ENCODE data around the gene TNPO3. TPM values are rescaled to one million over a fixed set of nuclear protein-coding genes. Genes with fewer than 3 reads are reported as not detected.
"Not testable (repeated sequence)": the region's sequence is repeated elsewhere in the genome, so short reads cannot be mapped to it uniquely, and the experiment has no call there.

The TNPO3 gene
- total RNA-seq, 4 donors from 2014 or later = 30.8 to 43.4 (median 34.4) TPM

GRCh38 chr7:128915271-128915819 is 139.6 kb downstream of the TNPO3 start:
- H3K4me3 ChIP-seq = peak overlapping the region; percentile 36
- no peak overlapping the region for H3K27ac ChIP-seq
- H3K27me3 ChIP-seq = peaks cover 47% of the 10 kb centered on the region
- H3K9me3 ChIP-seq = no peaks in the 10 kb centered on the region
- WGBS = 7% methylated on average over 28 of the region's 34 CpGs
- H3K36me3 ChIP-seq = no peaks in the 10 kb centered on the region
- peak in 1 of 2 donors; percentile 49 for DNase-seq (ENCODE audit: low spot score in 2 of 2)
- no peak for TF ChIP-seq EP300 (IDR thresholded peaks at IDR 0.05)
- H3K4me1 ChIP-seq = peaks cover 19% of the 10 kb centered on the region

DNA sequence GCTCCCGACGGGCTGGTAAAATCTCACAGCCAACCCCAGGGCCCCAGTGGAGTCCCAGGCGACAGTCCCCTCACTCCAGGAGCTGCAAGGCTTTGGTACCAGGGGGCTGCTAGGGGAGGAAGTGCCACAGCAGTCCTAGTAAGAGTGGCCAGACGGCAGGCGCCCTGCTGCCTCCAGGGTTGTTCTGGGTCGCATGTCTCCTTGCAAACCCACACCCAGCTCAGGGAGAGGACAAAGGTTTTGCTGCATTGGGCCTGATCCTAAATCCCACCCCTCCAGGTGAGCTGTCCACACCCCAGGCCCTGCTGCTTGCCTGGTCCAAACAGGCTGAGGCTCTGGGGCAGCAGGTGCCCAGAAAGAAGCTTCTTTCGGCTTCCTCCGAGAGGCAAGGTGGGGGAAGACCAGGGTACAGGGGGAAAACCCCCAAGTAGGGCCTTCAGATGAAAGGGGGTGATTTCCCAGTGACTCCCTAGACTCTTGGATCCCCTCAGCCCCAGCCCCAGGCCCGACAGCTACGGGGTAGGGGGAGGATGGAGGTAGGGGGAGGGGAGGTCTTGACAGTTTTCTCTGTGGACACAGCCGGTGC is 140.3 kb downstream of the TNPO3 start:
- H3K36me3 ChIP-seq = no peaks in the 10 kb centered on the region
- H3K27me3 ChIP-seq = peaks cover 49% of the 10 kb centered on the region
- no peaks in the 10 kb centered on the region for H3K9me3 ChIP-seq
- H3K4me1 ChIP-seq = peaks cover 26% of the 10 kb centered on the region
- no peak overlapping the region for H3K27ac ChIP-seq
- WGBS = 34% methylated on average over 10 of the region's 11 CpGs
- TF ChIP-seq CTCF (IDR thresholded peaks at IDR 0.05) = no peak
- H3K4me3 ChIP-seq = peak overlapping the region; percentile 36
- peak in 1 of 2 donors; percentile 48 for DNase-seq (ENCODE audit: low spot score in 2 of 2)

DNA sequence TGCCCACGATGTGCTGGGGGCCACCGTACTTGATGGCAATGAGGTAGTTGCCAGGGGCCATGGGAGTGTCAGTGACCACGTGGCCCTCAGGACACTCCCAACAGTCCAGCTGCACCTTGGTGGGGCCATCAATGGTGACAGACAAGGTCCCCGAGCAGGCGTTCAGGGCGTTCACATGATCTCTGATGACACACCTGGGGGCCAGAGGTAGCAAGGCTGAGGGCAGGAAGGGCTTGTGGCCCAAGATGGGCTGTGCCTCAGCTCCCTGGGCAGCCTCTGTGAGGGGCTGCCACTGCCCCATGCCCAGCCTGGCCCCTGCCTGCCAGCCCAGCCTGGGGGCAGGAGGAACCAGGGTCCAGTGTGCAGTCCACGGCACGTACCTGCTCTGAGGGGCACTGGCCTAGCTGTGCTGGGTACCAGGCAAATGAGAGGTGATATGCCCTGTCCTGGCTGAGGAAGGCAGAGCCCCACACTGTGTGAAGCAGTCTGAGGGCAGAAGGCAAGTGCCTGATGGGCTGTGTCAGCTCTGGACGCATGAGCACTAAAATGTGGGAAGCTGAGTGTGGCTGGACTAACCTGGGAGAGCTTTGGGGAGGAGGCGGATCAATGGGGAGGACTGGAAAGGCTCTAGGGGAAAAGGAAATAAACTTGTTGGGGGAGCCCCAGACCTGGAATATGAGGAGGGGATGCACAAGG is 140.9 kb downstream of the TNPO3 start:
- peak in 1 of 2 donors; percentile 40 for DNase-seq (ENCODE audit: low spot score in 2 of 2)
- 89% methylated on average over 2 of the region's 10 CpGs for WGBS
- H3K4me3 ChIP-seq = no peak overlapping the region
- H3K27ac ChIP-seq = no peak overlapping the region
- H3K36me3 ChIP-seq = no peaks in the 10 kb centered on the region
- H3K4me1 ChIP-seq = peaks cover 31% of the 10 kb centered on the region
- no peaks in the 10 kb centered on the region for H3K9me3 ChIP-seq
- peaks cover 54% of the 10 kb centered on the region for H3K27me3 ChIP-seq
- TF ChIP-seq POLR2AphosphoS5 (IDR thresholded peaks at IDR 0.05) (no peak), POLR2A (IDR thresholded peaks at IDR 0.05) (no peak), CTCF (IDR thresholded peaks at IDR 0.05) (no peak), EP300 (IDR thresholded peaks at IDR 0.05) (no peak)

DNA sequence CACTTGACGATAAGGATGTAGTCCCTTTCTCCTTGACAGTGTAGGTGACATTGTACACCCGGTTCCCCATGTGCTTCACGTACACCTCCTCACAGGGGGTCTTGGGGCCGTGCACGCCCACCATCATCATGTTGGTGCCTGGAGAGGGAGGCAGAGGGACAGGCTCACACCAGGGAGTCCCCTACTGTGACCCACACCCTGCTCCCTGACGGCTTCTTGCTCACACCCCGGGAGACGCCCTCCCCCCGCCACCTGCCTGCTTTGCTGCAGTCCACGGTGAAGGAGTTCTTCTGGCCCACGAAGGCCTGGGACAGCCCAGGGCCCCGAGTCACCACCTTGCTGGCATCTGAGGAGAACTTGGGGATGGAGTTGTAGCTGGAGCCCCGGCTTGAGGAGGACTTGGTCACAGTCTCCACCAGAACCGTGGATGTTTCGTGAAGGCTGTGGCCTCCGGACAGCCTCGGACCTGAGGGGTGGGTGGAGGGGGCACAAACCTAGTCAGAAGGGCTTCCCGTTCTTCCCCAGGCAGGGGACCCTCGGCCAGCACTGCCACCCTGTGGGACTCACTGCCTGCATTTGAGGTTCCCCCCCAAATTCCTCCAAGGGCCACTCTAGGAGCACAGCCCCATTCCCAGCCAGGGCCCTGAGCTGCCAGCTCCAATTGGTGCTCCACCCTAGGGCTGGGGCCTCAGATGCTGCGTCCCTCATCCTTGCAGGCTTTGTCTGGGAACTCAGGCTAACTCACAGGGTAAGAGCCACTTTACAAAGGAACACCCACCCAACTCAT is 142.0 kb downstream of the TNPO3 start:
- H3K4me3 ChIP-seq, H3K9me3 ChIP-seq, H3K27ac ChIP-seq, H3K36me3 ChIP-seq: not testable (repeated sequence)
- Histone ChIP-seq H3K27me3 (peaks cover 63% of the 10 kb centered on the region), H3K4me1 (peaks cover 31% of the 10 kb centered on the region)
- no CpG with 5 or more reads among the region's 20 CpGs for WGBS
- DNase-seq (ENCODE audit: low spot score in 2 of 2) = peak in 1 of 2 donors; percentile 31

GRCh38 chr7:128912281-128912680 is 142.6 kb downstream of the TNPO3 start:
- H3K36me3 ChIP-seq = no peaks in the 10 kb centered on the region
- peaks cover 64% of the 10 kb centered on the region for H3K27me3 ChIP-seq
- H3K4me3 ChIP-seq = no peak overlapping the region
- TF ChIP-seq EP300 (IDR thresholded peaks at IDR 0.05) (no peak), POLR2AphosphoS5 (IDR thresholded peaks at IDR 0.05) (no peak), CTCF (IDR thresholded peaks at IDR 0.05) (no peak), POLR2A (IDR thresholded peaks at IDR 0.05) (no peak)
- DNase-seq (ENCODE audit: low spot score in 2 of 2) = peak in 1 of 2 donors; percentile 51
- H3K9me3 ChIP-seq = no peaks in the 10 kb centered on the region
- peaks cover 31% of the 10 kb centered on the region for H3K4me1 ChIP-seq
- H3K27ac ChIP-seq = no peak overlapping the region
- WGBS = 79% methylated on average over 2 of the region's 3 CpGs

Measured in suprapubic skin (tissue), 4 donors.